ENCODE results near the gene PLCL2. TPM values are rescaled to one million over a fixed set of nuclear protein-coding genes. Genes with fewer than 3 reads are reported as not detected.

The PLCL2 gene
- total and polyA plus RNA-seq, 2 donors = 7.0 to 17.8 TPM

- H3K9me3 ChIP-seq (ENCODE audit: control insufficient read depth in 2 of 2, insufficient read depth in 1 of 2, low read length in 1 of 2) = peaks cover 0 to 2% of the 10 kb centered on the region in 2 donors
- no peak for DNase-seq (ENCODE audit: low read depth in 6 of 9, low spot score in 9 of 9)
- H3K27ac ChIP-seq (ENCODE audit: low read depth in 1 of 2, low read length in 1 of 2) = no peak overlapping the region
- no peak overlapping the region for H3K4me3 ChIP-seq (ENCODE audit: low read length in 2 of 2)
- no peaks in the 10 kb centered on the region for H3K36me3 ChIP-seq (ENCODE audit: control insufficient read depth in 2 of 2, insufficient read depth in 2 of 2, low read length in 1 of 2)
- no peaks in the 10 kb centered on the region for H3K4me1 ChIP-seq (ENCODE audit: control insufficient read depth in 2 of 2, insufficient read depth in 2 of 2, low read length in 2 of 2)
- WGBS = 97% methylated on average over 7 of the region's 7 CpGs
- H3K27me3 ChIP-seq (ENCODE audit: control insufficient read depth in 2 of 2, insufficient read depth in 1 of 2, low read length in 1 of 2) = no peaks in the 10 kb centered on the region
These were observed 170.9 kb downstream of the PLCL2 start for GRCh38 chr3:17055374-17056276.

GRCh38 chr3:17057321-17057720, 172.6 kb downstream of the PLCL2 start:
- H3K27me3 ChIP-seq (ENCODE audit: control insufficient read depth in 2 of 2, insufficient read depth in 1 of 2, low read length in 1 of 2) = no peaks in the 10 kb centered on the region
- H3K9me3 ChIP-seq (ENCODE audit: control insufficient read depth in 2 of 2, insufficient read depth in 1 of 2, low read length in 1 of 2) = peaks cover 0 to 2% of the 10 kb centered on the region in 2 donors
- no peak for DNase-seq (ENCODE audit: low read depth in 6 of 9, low spot score in 9 of 9)
- no peaks in the 10 kb centered on the region for H3K4me1 ChIP-seq (ENCODE audit: control insufficient read depth in 2 of 2, insufficient read depth in 2 of 2, low read length in 2 of 2)
- H3K27ac ChIP-seq (ENCODE audit: low read depth in 1 of 2, low read length in 1 of 2) = no peak overlapping the region
- WGBS = 95% methylated on average over 4 of the region's 4 CpGs
- H3K4me3 ChIP-seq (ENCODE audit: low read length in 2 of 2) = no peak overlapping the region
- H3K36me3 ChIP-seq (ENCODE audit: control insufficient read depth in 2 of 2, insufficient read depth in 2 of 2, low read length in 1 of 2) = no peaks in the 10 kb centered on the region

- no peaks in the 10 kb centered on the region for H3K4me1 ChIP-seq (ENCODE audit: control insufficient read depth in 2 of 2, insufficient read depth in 2 of 2, low read length in 2 of 2)
- H3K27me3 ChIP-seq (ENCODE audit: control insufficient read depth in 2 of 2, insufficient read depth in 1 of 2, low read length in 1 of 2) = no peaks in the 10 kb centered on the region
- H3K4me3 ChIP-seq (ENCODE audit: low read length in 2 of 2) = no peak overlapping the region
- DNase-seq (ENCODE audit: low read depth in 6 of 9, low spot score in 9 of 9) = no peak
- WGBS = 98% methylated on average over 5 of the region's 5 CpGs
- peaks cover 0 to 4% of the 10 kb centered on the region in 2 donors for H3K36me3 ChIP-seq (ENCODE audit: control insufficient read depth in 2 of 2, insufficient read depth in 2 of 2, low read length in 1 of 2)
- H3K27ac ChIP-seq (ENCODE audit: low read depth in 1 of 2, low read length in 1 of 2) = no peak overlapping the region
- H3K9me3 ChIP-seq (ENCODE audit: control insufficient read depth in 2 of 2, insufficient read depth in 1 of 2, low read length in 1 of 2) = no peaks in the 10 kb centered on the region
These were observed 175.3 kb downstream of the PLCL2 start for GRCh38 chr3:17059989-17060550.

- no peaks in the 10 kb centered on the region for H3K4me1 ChIP-seq (ENCODE audit: control insufficient read depth in 2 of 2, insufficient read depth in 2 of 2, low read length in 2 of 2)
- no peak overlapping the region for H3K27ac ChIP-seq (ENCODE audit: low read depth in 1 of 2, low read length in 1 of 2)
- no peak overlapping the region for H3K4me3 ChIP-seq (ENCODE audit: low read length in 2 of 2)
- WGBS = 97% methylated on average over 3 of the region's 3 CpGs
- no peak for DNase-seq (ENCODE audit: low read depth in 6 of 9, low spot score in 9 of 9)
- H3K36me3 ChIP-seq (ENCODE audit: control insufficient read depth in 2 of 2, insufficient read depth in 2 of 2, low read length in 1 of 2) = peaks cover 0 to 4% of the 10 kb centered on the region in 2 donors
- no peaks in the 10 kb centered on the region for H3K9me3 ChIP-seq (ENCODE audit: control insufficient read depth in 2 of 2, insufficient read depth in 1 of 2, low read length in 1 of 2)
- H3K27me3 ChIP-seq (ENCODE audit: control insufficient read depth in 2 of 2, insufficient read depth in 1 of 2, low read length in 1 of 2) = no peaks in the 10 kb centered on the region
These were observed 176.2 kb downstream of the PLCL2 start for GRCh38 chr3:17061005-17061404.

GRCh38 chr3:17062736-17063135, 178.0 kb downstream of the PLCL2 start:
- H3K36me3 ChIP-seq (ENCODE audit: control insufficient read depth in 2 of 2, insufficient read depth in 2 of 2, low read length in 1 of 2) = peaks cover 0 to 4% of the 10 kb centered on the region in 2 donors
- H3K4me3 ChIP-seq (ENCODE audit: low read length in 2 of 2) = no peak overlapping the region
- no peak overlapping the region for H3K27ac ChIP-seq (ENCODE audit: low read depth in 1 of 2, low read length in 1 of 2)
- 94% methylated on average over 3 of the region's 3 CpGs for WGBS
- H3K9me3 ChIP-seq (ENCODE audit: control insufficient read depth in 2 of 2, insufficient read depth in 1 of 2, low read length in 1 of 2) = no peaks in the 10 kb centered on the region
- DNase-seq (ENCODE audit: low read depth in 6 of 9, low spot score in 9 of 9) = no peak
- H3K4me1 ChIP-seq (ENCODE audit: control insufficient read depth in 2 of 2, insufficient read depth in 2 of 2, low read length in 2 of 2) = no peaks in the 10 kb centered on the region
- H3K27me3 ChIP-seq (ENCODE audit: control insufficient read depth in 2 of 2, insufficient read depth in 1 of 2, low read length in 1 of 2) = no peaks in the 10 kb centered on the region

- Histone ChIP-seq H3K9me3 (ENCODE audit: control insufficient read depth in 2 of 2, insufficient read depth in 1 of 2, low read length in 1 of 2) (no peaks in the 10 kb centered on the region), H3K36me3 (ENCODE audit: control insufficient read depth in 2 of 2, insufficient read depth in 2 of 2, low read length in 1 of 2) (peaks cover 0 to 4% of the 10 kb centered on the region in 2 donors), H3K27ac (ENCODE audit: low read depth in 1 of 2, low read length in 1 of 2) (no peak overlapping the region), H3K4me1 (ENCODE audit: control insufficient read depth in 2 of 2, insufficient read depth in 2 of 2, low read length in 2 of 2) (no peaks in the 10 kb centered on the region), H3K27me3 (ENCODE audit: control insufficient read depth in 2 of 2, insufficient read depth in 1 of 2, low read length in 1 of 2) (no peaks in the 10 kb centered on the region), H3K4me3 (ENCODE audit: low read length in 2 of 2) (no peak overlapping the region)
- WGBS = 98% methylated on average over 3 of the region's 3 CpGs
- no peak for DNase-seq (ENCODE audit: low read depth in 6 of 9, low spot score in 9 of 9)
These were observed 178.8 kb downstream of the PLCL2 start for GRCh38 chr3:17063596-17063995.

- Histone ChIP-seq H3K9me3 (ENCODE audit: control insufficient read depth in 2 of 2, insufficient read depth in 1 of 2, low read length in 1 of 2) (no peaks in the 10 kb centered on the region), H3K27ac (ENCODE audit: low read depth in 1 of 2, low read length in 1 of 2) (no peak overlapping the region), H3K4me1 (ENCODE audit: control insufficient read depth in 2 of 2, insufficient read depth in 2 of 2, low read length in 2 of 2) (no peaks in the 10 kb centered on the region), H3K4me3 (ENCODE audit: low read length in 2 of 2) (no peak overlapping the region), H3K27me3 (ENCODE audit: control insufficient read depth in 2 of 2, insufficient read depth in 1 of 2, low read length in 1 of 2) (no peaks in the 10 kb centered on the region), H3K36me3 (ENCODE audit: control insufficient read depth in 2 of 2, insufficient read depth in 2 of 2, low read length in 1 of 2) (peaks cover 4 to 7% of the 10 kb centered on the region in 2 donors)
- 98% methylated on average over 2 of the region's 2 CpGs for WGBS
- no peak for DNase-seq (ENCODE audit: low read depth in 6 of 9, low spot score in 9 of 9)
These were observed 180.6 kb downstream of the PLCL2 start for GRCh38 chr3:17065315-17065714.

GRCh38 chr3:17065881-17066280, 181.1 kb downstream of the PLCL2 start:
- WGBS = 98% methylated on average over 4 of the region's 4 CpGs
- no peak for DNase-seq (ENCODE audit: low read depth in 6 of 9, low spot score in 9 of 9)

GRCh38 chr3:17069754-17070153, 185.0 kb downstream of the PLCL2 start:
- Histone ChIP-seq H3K4me3 (ENCODE audit: low read length in 2 of 2) (no peak overlapping the region), H3K36me3 (ENCODE audit: control insufficient read depth in 2 of 2, insufficient read depth in 2 of 2, low read length in 1 of 2) (peaks cover 0 to 10% of the 10 kb centered on the region in 2 donors), H3K4me1 (ENCODE audit: control insufficient read depth in 2 of 2, insufficient read depth in 2 of 2, low read length in 2 of 2) (peaks cover 5 to 6% of the 10 kb centered on the region in 2 donors), H3K27me3 (ENCODE audit: control insufficient read depth in 2 of 2, insufficient read depth in 1 of 2, low read length in 1 of 2) (no peaks in the 10 kb centered on the region), H3K27ac (ENCODE audit: low read depth in 1 of 2, low read length in 1 of 2) (no peak overlapping the region), H3K9me3 (ENCODE audit: control insufficient read depth in 2 of 2, insufficient read depth in 1 of 2, low read length in 1 of 2) (no peaks in the 10 kb centered on the region)
- DNase-seq (ENCODE audit: low read depth in 6 of 9, low spot score in 9 of 9) = no peak
- WGBS = 93% methylated on average over 4 of the region's 4 CpGs

More at GRCh38 chr3:17065881-17066280, 181.1 kb downstream of the PLCL2 start:
- H3K27ac ChIP-seq (ENCODE audit: low read depth in 1 of 2, low read length in 1 of 2) = no peak overlapping the region
- no peaks in the 10 kb centered on the region for H3K4me1 ChIP-seq (ENCODE audit: control insufficient read depth in 2 of 2, insufficient read depth in 2 of 2, low read length in 2 of 2)
- H3K36me3 ChIP-seq (ENCODE audit: control insufficient read depth in 2 of 2, insufficient read depth in 2 of 2, low read length in 1 of 2) = peaks cover 4 to 9% of the 10 kb centered on the region in 2 donors
- no peaks in the 10 kb centered on the region for H3K9me3 ChIP-seq (ENCODE audit: control insufficient read depth in 2 of 2, insufficient read depth in 1 of 2, low read length in 1 of 2)
- no peaks in the 10 kb centered on the region for H3K27me3 ChIP-seq (ENCODE audit: control insufficient read depth in 2 of 2, insufficient read depth in 1 of 2, low read length in 1 of 2)
- H3K4me3 ChIP-seq (ENCODE audit: low read length in 2 of 2) = no peak overlapping the region
